ENCODE data around the gene RCBTB2.

Gene RCBTB2

GRCh38 chr13:48568370-48569103 is 35.7 kb upstream of the RCBTB2 start:
- H3K27ac ChIP-seq = peak overlapping the region; percentile 27 to 67

GRCh38 chr13:48567515-48568369 is 34.9 kb upstream of the RCBTB2 start:
- peaks cover 0 to 52% (median 19%) of the 10 kb centered on the region in 4 donors for H3K4me1 ChIP-seq
- intact Hi-C loops (cut with DNase I; ENCODE audit: low total_unique reads) = no loop called here
- H3K4me3 ChIP-seq = peak overlapping the region in 1 of 2 donors; percentile 16
- DNase-seq = no peak
- no peak for TF ChIP-seq CTCF (IDR thresholded peaks at IDR 0.05)
- no peaks in the 10 kb centered on the region for H3K27me3 ChIP-seq
- no peaks in the 10 kb centered on the region for H3K36me3 ChIP-seq
- H3K9me3 ChIP-seq = no peaks in the 10 kb centered on the region
- peak overlapping the region; percentile 27 to 67 for H3K27ac ChIP-seq

More at GRCh38 chr13:48568370-48569103, 35.7 kb upstream of the RCBTB2 start:
- H3K27me3 ChIP-seq = no peaks in the 10 kb centered on the region
- intact Hi-C loops (cut with DNase I; ENCODE audit: low total_unique reads) = no loop called here
- H3K4me1 ChIP-seq = peaks cover 0 to 52% (median 19%) of the 10 kb centered on the region in 4 donors
- H3K9me3 ChIP-seq = no peaks in the 10 kb centered on the region
- no peak for TF ChIP-seq CTCF (IDR thresholded peaks at IDR 0.05)
- H3K4me3 ChIP-seq = peak overlapping the region in 1 of 2 donors; percentile 16
- H3K36me3 ChIP-seq = no peaks in the 10 kb centered on the region
- DNase-seq = no peak

GRCh38 chr13:48564056-48564455 is 31.2 kb upstream of the RCBTB2 start:
- Histone ChIP-seq H3K27me3 (no peaks in the 10 kb centered on the region), H3K9me3 (no peaks in the 10 kb centered on the region), H3K27ac (no peak overlapping the region), H3K4me3 (no peak overlapping the region), H3K36me3 (no peaks in the 10 kb centered on the region), H3K4me1 (peaks cover 0 to 22% (median 9%) of the 10 kb centered on the region in 4 donors)
- intact Hi-C loops (cut with DNase I; ENCODE audit: low total_unique reads) = no loop called here
- DNase-seq = no peak
- TF ChIP-seq CTCF (IDR thresholded peaks at IDR 0.05) = no peak

DNA sequence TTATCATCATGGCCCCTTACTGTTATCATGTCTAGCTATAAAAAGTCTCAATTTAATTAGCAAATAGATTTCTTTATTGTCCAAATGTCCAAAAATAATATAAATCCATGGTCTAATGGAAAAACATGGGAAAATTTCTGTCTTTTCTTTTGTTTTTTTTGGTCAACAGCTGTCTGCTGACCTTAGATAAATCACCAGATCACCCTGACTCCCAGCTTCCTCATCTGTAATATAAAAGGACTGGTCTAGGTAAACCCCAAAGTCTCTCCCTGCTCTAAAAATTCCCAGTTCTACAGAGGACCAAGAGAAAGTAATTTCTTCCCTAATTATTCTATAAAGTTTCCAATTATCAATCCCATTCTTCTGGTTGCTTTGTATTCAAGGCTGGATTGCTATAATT is 30.7 kb upstream of the RCBTB2 start:
- Histone ChIP-seq H3K27me3 (no peaks in the 10 kb centered on the region), H3K4me1 (peaks cover 0 to 18% (median 7%) of the 10 kb centered on the region in 4 donors), H3K27ac (no peak overlapping the region), H3K4me3 (no peak overlapping the region), H3K9me3 (no peaks in the 10 kb centered on the region), H3K36me3 (no peaks in the 10 kb centered on the region)
- no peak for TF ChIP-seq CTCF (IDR thresholded peaks at IDR 0.05)
- intact Hi-C loops (cut with DNase I; ENCODE audit: low total_unique reads) = no loop called here
- DNase-seq = no peak

GRCh38 chr13:48562296-48563066 is 29.6 kb upstream of the RCBTB2 start:
- intact Hi-C loops (cut with DNase I; ENCODE audit: low total_unique reads) = no loop called here
- H3K27me3 ChIP-seq = no peaks in the 10 kb centered on the region
- H3K27ac ChIP-seq = no peak overlapping the region
- no peak overlapping the region for H3K4me3 ChIP-seq
- TF ChIP-seq CTCF (IDR thresholded peaks at IDR 0.05) = no peak
- peaks cover 0 to 6% (median under 1%) of the 10 kb centered on the region in 4 donors for H3K4me1 ChIP-seq
- no peaks in the 10 kb centered on the region for H3K36me3 ChIP-seq
- H3K9me3 ChIP-seq = no peaks in the 10 kb centered on the region
- no peak for DNase-seq

All from tibial artery (tissue), 4 donors.